AG04449 (cell line): ENCODE data around the gene PPARG.
A peak's percentile ranks its signal among the peaks of the same experiment; 100 is the strongest.

ENCODE experiments used
- CTCF ChIA-PET: fragments of 350-600 bp; formaldehyde crosslinking; extraction: SDS; loops from one replicate; lab custom pipeline; 2021; ENCODE audit warnings: antibody characterized with exemption; lab: Yijun Ruan, JAX
- POLR2A ChIA-PET: fragments of 400-600, 350-600 bp; formaldehyde crosslinking; extraction: SDS; loops from one replicate; lab custom pipeline; 2020; ENCODE audit warnings: antibody characterized with exemption, inconsistent platforms; lab: Yijun Ruan, JAX
- DNase-seq: peaks from one replicate; pipeline ENCODE4 v3.0.0-alpha.2; 2010; ENCODE audit warnings: low read depth, low spot score
- H3K4me3 ChIP-seq: 2 replicates; pipeline ENCODE4 v1.5.1; 2011; ENCODE audit warnings: low read depth, mild to moderate bottlenecking, control low read depth, low read length
- CTCF ChIP-seq: IDR thresholded peaks from one replicate; pipeline ENCODE4 v1.5.1; 2011; ENCODE audit warnings: mild to moderate bottlenecking, moderate library complexity, low read length, control low read depth, inconsistent platforms; ENCODE audit not compliant: insufficient read depth; ENCODE audit errors: missing control alignments

The PPARG gene

GRCh38 chr3:12292770-12293169, 3.9 kb downstream of the PPARG start:
- no peak for DNase-seq
- TF ChIP-seq CTCF: no peak
- CTCF ChIA-PET: no interaction called here
- H3K4me3 ChIP-seq: no peak overlapping the region
- POLR2A ChIA-PET: no interaction called here

- DNase-seq: peak; percentile 56
- ChIA-PET POLR2A (no interaction called here), CTCF (interaction anchor here (1.0 to 1.7 kb wide), 3 partner anchors 9 to 185 kb away, joined by 4 to 7 read pairs (median 5); no protein-coding TSS in a partner anchor)
- no peak for TF ChIP-seq CTCF
- H3K4me3 ChIP-seq: no peak overlapping the region
These were observed 6.2 kb downstream of the PPARG start for GRCh38 chr3:12294885-12295580.

- POLR2A ChIA-PET: no interaction called here
- CTCF ChIA-PET: no interaction called here
- no peak for TF ChIP-seq CTCF
- no peak for DNase-seq
- H3K4me3 ChIP-seq: no peak overlapping the region
These were observed 7.6 kb downstream of the PPARG start for GRCh38 chr3:12296511-12296910.

- POLR2A ChIA-PET: no interaction called here
- CTCF ChIA-PET: interaction anchor here (1.6 kb wide), 1 partner anchor 160 kb away, joined by 4 read pairs; no protein-coding TSS in a partner anchor
- TF ChIP-seq CTCF: no peak
- no peak overlapping the region for H3K4me3 ChIP-seq
- no peak for DNase-seq
These were observed 10.2 kb downstream of the PPARG start for GRCh38 chr3:12299026-12299425.

- H3K4me3 ChIP-seq: no peak overlapping the region
- DNase-seq: no peak
- CTCF ChIA-PET: interaction anchor here (1.6 kb wide), 1 partner anchor 162 kb away, joined by 4 read pairs; no protein-coding TSS in a partner anchor
- POLR2A ChIA-PET: no interaction called here
- no peak for TF ChIP-seq CTCF
These were observed 11.3 kb downstream of the PPARG start for GRCh38 chr3:12300137-12300536.

GRCh38 chr3:12301031-12301430, 12.2 kb downstream of the PPARG start:
- ChIA-PET POLR2A (no interaction called here), CTCF (no interaction called here)
- TF ChIP-seq CTCF: no peak
- DNase-seq: no peak
- H3K4me3 ChIP-seq: no peak overlapping the region
